HepG2 (cell line): ENCODE results near the gene SMOC1. TPM values are rescaled to one million over a fixed set of nuclear protein-coding genes. Genes with fewer than 3 reads are reported as not detected.
A peak's percentile ranks its signal among the peaks of the same experiment; 100 is the strongest.

Experiments used
- ATF5 ChIP-seq: sonication (generic); formaldehyde crosslinking; IDR thresholded peaks from 2 replicates; pipeline ENCODE4 v1.4.0; 2020; ENCODE audit warnings: mild to moderate bottlenecking, low read depth, missing genetic modification reagents
- DMTF1 ChIP-seq: sonication (generic); formaldehyde crosslinking; IDR thresholded peaks from 2 replicates; pipeline ENCODE4 v1.4.0; 2020; ENCODE audit warnings: mild to moderate bottlenecking, missing genetic modification reagents
- FOXK1 ChIP-seq: sonication (generic); formaldehyde crosslinking; IDR thresholded peaks from 2 replicates; pipeline ENCODE4 v1.4.0; 2020; ENCODE audit warnings: low read depth, missing genetic modification reagents, borderline replicate concordance
- MAFF ChIP-seq: IDR thresholded peaks from 2 replicates; pipeline ENCODE4 v1.6.1; 2011; ENCODE audit warnings: low read depth, low read length, improper control_type of control experiment
- NR3C1 ChIP-seq: sonication (generic); formaldehyde crosslinking; IDR thresholded peaks from 2 replicates; pipeline ENCODE4 v1.4.0; 2020; ENCODE audit warnings: missing genetic modification reagents
- RXRA ChIP-seq: sonication (generic); formaldehyde crosslinking; IDR thresholded peaks from 2 replicates; pipeline ENCODE4 v1.5.1; 2020; ENCODE audit warnings: missing genetic modification reagents
- SIN3B ChIP-seq: fragments of 150-350 bp; IDR thresholded peaks from 2 replicates; pipeline ENCODE4 v1.6.1; 2014; ENCODE audit warnings: low read length
- SMAD9 ChIP-seq: sonication (generic); formaldehyde crosslinking; IDR thresholded peaks from 2 replicates; pipeline ENCODE4 v1.5.1; 2020; ENCODE audit warnings: mild to moderate bottlenecking, missing genetic modification reagents
- THRA ChIP-seq: sonication (generic); formaldehyde crosslinking; IDR thresholded peaks from 2 replicates; pipeline ENCODE4 v1.4.0; 2020; ENCODE audit warnings: missing genetic modification reagents, borderline replicate concordance
- TRIM22 ChIP-seq: fragments of 450-650 bp; IDR thresholded peaks from 2 replicates; pipeline ENCODE4 v1.6.1; 2017
- ZBTB37 ChIP-seq: sonication (generic); formaldehyde crosslinking; IDR thresholded peaks from 2 replicates; pipeline ENCODE4 v1.4.0; 2020; ENCODE audit warnings: mild to moderate bottlenecking, missing genetic modification reagents
- ZFP90 ChIP-seq: sonication (generic); formaldehyde crosslinking; IDR thresholded peaks from 2 replicates; pipeline ENCODE4 v1.8.0; 2022; ENCODE audit warnings: missing genetic modification reagents, mild to moderate bottlenecking, inconsistent platforms, borderline replicate concordance
- ZFYVE20 ChIP-seq: sonication (generic); formaldehyde crosslinking; IDR thresholded peaks from 2 replicates; pipeline ENCODE4 v1.8.0; 2023; ENCODE audit warnings: low read depth, mild to moderate bottlenecking, moderate library complexity, missing genetic modification reagents, borderline replicate concordance
- ZNF296 ChIP-seq: sonication (generic); formaldehyde crosslinking; conservative IDR thresholded peaks from 2 replicates; pipeline ENCODE4 v1.5.0; 2020; ENCODE audit warnings: mild to moderate bottlenecking, missing genetic modification reagents
- ZNF543 ChIP-seq: sonication (generic); formaldehyde crosslinking; IDR thresholded peaks from 2 replicates; pipeline ENCODE4 v1.4.0; 2020; ENCODE audit warnings: mild to moderate bottlenecking, missing genetic modification reagents
- ZNF546 ChIP-seq: sonication (generic); formaldehyde crosslinking; conservative IDR thresholded peaks from 2 replicates; pipeline ENCODE4 v1.8.1; 2023; ENCODE audit warnings: mild to moderate bottlenecking, missing genetic modification reagents
- ZNF607 ChIP-seq: sonication (generic); formaldehyde crosslinking; IDR thresholded peaks from 2 replicates; pipeline ENCODE4 v1.5.1; 2020; ENCODE audit warnings: missing genetic modification reagents, mild to moderate bottlenecking, borderline replicate concordance
- ZNF761 ChIP-seq: sonication (generic); formaldehyde crosslinking; conservative IDR thresholded peaks from 2 replicates; pipeline ENCODE4 v1.4.0; 2020; ENCODE audit warnings: mild to moderate bottlenecking, missing genetic modification reagents
- ZNF775 ChIP-seq: sonication (generic); formaldehyde crosslinking; IDR thresholded peaks from 2 replicates; pipeline ENCODE4 v1.4.0; 2020; ENCODE audit warnings: missing genetic modification reagents, mild to moderate bottlenecking, moderate library complexity, borderline replicate concordance
- ZNF784 ChIP-seq: sonication (generic); formaldehyde crosslinking; IDR thresholded peaks from 2 replicates; pipeline ENCODE4 v1.5.1; 2020; ENCODE audit warnings: missing genetic modification reagents, mild to moderate bottlenecking, borderline replicate concordance
- polyA plus RNA-seq, 8 experiments: library from polyadenylated mRNA; depleted of rRNA in 3 of 8; stranded (reverse) in 7 of 8; unstranded in 1 of 8; fragments of >200 nt; fragmentation: Illumina TruSeq in 4 of 8; extraction: Trizol in 4 of 8; gene quantifications; 2 replicates each; pipeline versions ENCODE4 v1.2.1 to v1.2.3, GENCODE V29; 2011 to 2016; ENCODE audit warnings: low read depth in 4 of 8, missing spikeins in 1 of 8, mixed read lengths in 1 of 8; ENCODE audit not compliant: insufficient read depth in 1 of 8
- total RNA-seq, 5 experiments: library from RNA; depleted of rRNA; stranded (reverse); fragments of >200 nt; fragmentation: Illumina TruSeq; extraction: Trizol; gene quantifications; 2 replicates each; pipeline ENCODE4 v1.2.3, GENCODE V29; 2016; ENCODE audit warnings: low read depth in 1 of 5

The SMOC1 gene
- total and polyA plus RNA-seq, 2 of the 13 experiments (the other 11 are each of a cell fraction or from before 2014, with no cell fraction given) = 17.8 to 35.6 TPM

GRCh38 chr14:69937367-69938081 lies 58.3 kb downstream of the SMOC1 start (continued):
- TF ChIP-seq ZNF296 (CRISPR knock-in tag) (no peak), ZNF607 (CRISPR knock-in tag) (no peak; the same call in 1 of the 2 replicates), ZNF546 (CRISPR knock-in tag) (no peak), DMTF1 (no peak), ATF5 (no peak), SMAD9 (CRISPR knock-in tag) (no peak), ZNF543 (CRISPR knock-in tag) (no peak), NR3C1 (CRISPR knock-in tag) (no peak), FOXK1 (CRISPR knock-in tag) (no peak), ZNF784 (CRISPR knock-in tag) (no peak), SIN3B (no peak), ZNF775 (no peak), MAFF (no peak), THRA (no peak), TRIM22 (no peak), ZBTB37 (no peak), ZNF761 (CRISPR knock-in tag) (0 out of 2 replicates have a peak, but pooled peaks have one; percentile 61), RXRA (no peak), ZFP90 (CRISPR knock-in tag) (no peak), ZFYVE20 (CRISPR knock-in tag) (no peak)
